ENCODE measurements around the gene FTSJ1.

The FTSJ1 gene

GRCh38 chrX:48514868-48515460, 39.0 kb downstream of the FTSJ1 start:
- Histone ChIP-seq H3K4me2 (ENCODE audit: low read length, poor library complexity, severe bottlenecking) (no peak overlapping the region), H2AFZ (ENCODE audit: low read depth, low read length) (no peak overlapping the region), H3K9ac (ENCODE audit: low read length) (no peak overlapping the region), H4K91ac (ENCODE audit: low read length) (no peak overlapping the region), H3K23ac (ENCODE audit: low read length in 2 of 2) (no peak overlapping the region), H3K4me3 (ENCODE audit: insufficient read depth in 1 of 2, low read depth in 1 of 2, low read length in 2 of 2) (no peak overlapping the region), H3K36me3 (ENCODE audit: control insufficient read depth in 1 of 2, insufficient read depth in 2 of 2, low read depth in 1 of 2, low read length in 2 of 2) (peaks cover 22 to 40% of the 10 kb centered on the region in 2 experiments), H2BK12ac (ENCODE audit: low read length in 2 of 2) (no peak overlapping the region), H3K18ac (ENCODE audit: low read depth in 1 of 2, low read length in 2 of 2) (no peak overlapping the region), H3K4me1 (ENCODE audit: control insufficient read depth, insufficient read depth, low read depth, low read length) (peaks cover 3% of the 10 kb centered on the region), H4K8ac (ENCODE audit: low read length) (no peak overlapping the region), H2BK5ac (ENCODE audit: low read depth, low read length, poor library complexity, severe bottlenecking) (no peak overlapping the region), H3K79me1 (replicated peaks; ENCODE audit: low read length, poor library complexity, severe bottlenecking) (peaks cover 4% of the 10 kb centered on the region), H2AK5ac (ENCODE audit: low read length, severe bottlenecking) (no peak overlapping the region), H3K27ac (ENCODE audit: low read length, poor library complexity, severe bottlenecking) (no peak overlapping the region), H2BK120ac (ENCODE audit: low read depth, low read length) (no peak overlapping the region), H3K9me3 (ENCODE audit: control insufficient read depth, low read length) (no peaks in the 10 kb centered on the region), H3K14ac (ENCODE audit: low read length in 2 of 2) (no peak overlapping the region), H3K4ac (ENCODE audit: low read depth in 1 of 2, low read length in 2 of 2) (no peak overlapping the region), H2BK15ac (ENCODE audit: low read depth, poor library complexity, severe bottlenecking) (no peak overlapping the region), H3K27me3 (ENCODE audit: control insufficient read depth in 1 of 2, insufficient read depth in 1 of 2, low read length in 2 of 2) (no peaks in the 10 kb centered on the region)
- WGBS: 94% methylated on average over 9 of the region's 9 CpGs
- DNase-seq: no peak

- Histone ChIP-seq H3K79me1 (replicated peaks; ENCODE audit: low read length, poor library complexity, severe bottlenecking) (peaks cover 4% of the 10 kb centered on the region), H3K18ac (ENCODE audit: low read depth in 1 of 2, low read length in 2 of 2) (no peak overlapping the region), H2BK5ac (ENCODE audit: low read depth, low read length, poor library complexity, severe bottlenecking) (no peak overlapping the region), H4K91ac (ENCODE audit: low read length) (no peak overlapping the region), H3K14ac (ENCODE audit: low read length in 2 of 2) (no peak overlapping the region), H3K9me3 (ENCODE audit: control insufficient read depth, low read length) (no peaks in the 10 kb centered on the region), H2AFZ (ENCODE audit: low read depth, low read length) (no peak overlapping the region), H4K8ac (ENCODE audit: low read length) (no peak overlapping the region), H2BK15ac (ENCODE audit: low read depth, poor library complexity, severe bottlenecking) (no peak overlapping the region), H3K4me2 (ENCODE audit: low read length, poor library complexity, severe bottlenecking) (no peak overlapping the region), H2AK5ac (ENCODE audit: low read length, severe bottlenecking) (no peak overlapping the region), H3K4me3 (ENCODE audit: insufficient read depth in 1 of 2, low read depth in 1 of 2, low read length in 2 of 2) (no peak overlapping the region), H3K4ac (ENCODE audit: low read depth in 1 of 2, low read length in 2 of 2) (no peak overlapping the region), H3K36me3 (ENCODE audit: control insufficient read depth in 1 of 2, insufficient read depth in 2 of 2, low read depth in 1 of 2, low read length in 2 of 2) (peaks cover 22 to 40% of the 10 kb centered on the region in 2 experiments), H3K23ac (ENCODE audit: low read length in 2 of 2) (no peak overlapping the region), H2BK12ac (ENCODE audit: low read length in 2 of 2) (no peak overlapping the region), H3K9ac (ENCODE audit: low read length) (no peak overlapping the region), H3K4me1 (ENCODE audit: control insufficient read depth, insufficient read depth, low read depth, low read length) (peaks cover 3% of the 10 kb centered on the region), H2BK120ac (ENCODE audit: low read depth, low read length) (no peak overlapping the region), H3K27me3 (ENCODE audit: control insufficient read depth in 1 of 2, insufficient read depth in 1 of 2, low read length in 2 of 2) (no peaks in the 10 kb centered on the region), H3K27ac (ENCODE audit: low read length, poor library complexity, severe bottlenecking) (no peak overlapping the region)
- 99% methylated on average over 7 of the region's 10 CpGs for WGBS
- DNase-seq: no peak
These were observed 39.8 kb downstream of the FTSJ1 start for GRCh38 chrX:48515842-48516241.

- Histone ChIP-seq H3K79me1 (replicated peaks; ENCODE audit: low read length, poor library complexity, severe bottlenecking) (peaks cover 4% of the 10 kb centered on the region), H2BK120ac (ENCODE audit: low read depth, low read length) (no peak overlapping the region), H4K91ac (ENCODE audit: low read length) (no peak overlapping the region), H4K8ac (ENCODE audit: low read length) (no peak overlapping the region), H2BK12ac (ENCODE audit: low read length in 2 of 2) (no peak overlapping the region), H3K18ac (ENCODE audit: low read depth in 1 of 2, low read length in 2 of 2) (no peak overlapping the region), H3K23ac (ENCODE audit: low read length in 2 of 2) (no peak overlapping the region), H3K14ac (ENCODE audit: low read length in 2 of 2) (no peak overlapping the region), H3K36me3 (ENCODE audit: control insufficient read depth in 1 of 2, insufficient read depth in 2 of 2, low read depth in 1 of 2, low read length in 2 of 2) (peaks cover 22 to 38% of the 10 kb centered on the region in 2 experiments), H2AK5ac (ENCODE audit: low read length, severe bottlenecking) (no peak overlapping the region), H3K4me2 (ENCODE audit: low read length, poor library complexity, severe bottlenecking) (no peak overlapping the region), H3K9ac (ENCODE audit: low read length) (no peak overlapping the region), H3K4ac (ENCODE audit: low read depth in 1 of 2, low read length in 2 of 2) (no peak overlapping the region), H2AFZ (ENCODE audit: low read depth, low read length) (no peak overlapping the region), H3K27ac (ENCODE audit: low read length, poor library complexity, severe bottlenecking) (no peak overlapping the region), H3K4me3 (ENCODE audit: insufficient read depth in 1 of 2, low read depth in 1 of 2, low read length in 2 of 2) (no peak overlapping the region), H2BK5ac (ENCODE audit: low read depth, low read length, poor library complexity, severe bottlenecking) (no peak overlapping the region), H3K4me1 (ENCODE audit: control insufficient read depth, insufficient read depth, low read depth, low read length) (peaks cover 3% of the 10 kb centered on the region), H3K9me3 (ENCODE audit: control insufficient read depth, low read length) (no peaks in the 10 kb centered on the region), H3K27me3 (ENCODE audit: control insufficient read depth in 1 of 2, insufficient read depth in 1 of 2, low read length in 2 of 2) (no peaks in the 10 kb centered on the region), H2BK15ac (ENCODE audit: low read depth, poor library complexity, severe bottlenecking) (no peak overlapping the region)
- 91% methylated on average over 10 of the region's 10 CpGs for WGBS
- DNase-seq: no peak
These were observed 40.3 kb downstream of the FTSJ1 start for GRCh38 chrX:48516285-48516684.

GRCh38 chrX:48516987-48517386, 41.0 kb downstream of the FTSJ1 start:
- H3K4me3 ChIP-seq (ENCODE audit: insufficient read depth in 1 of 2, low read depth in 1 of 2, low read length in 2 of 2): no peak overlapping the region
- no peak overlapping the region for H2AFZ ChIP-seq (ENCODE audit: low read depth, low read length)
- no peak overlapping the region for H3K4ac ChIP-seq (ENCODE audit: low read depth in 1 of 2, low read length in 2 of 2)
- H3K9me3 ChIP-seq (ENCODE audit: control insufficient read depth, low read length): no peaks in the 10 kb centered on the region
- H2BK12ac ChIP-seq (ENCODE audit: low read length in 2 of 2): no peak overlapping the region
- H3K23ac ChIP-seq (ENCODE audit: low read length in 2 of 2): no peak overlapping the region
- no peak overlapping the region for H3K9ac ChIP-seq (ENCODE audit: low read length)
- no peak overlapping the region for H3K14ac ChIP-seq (ENCODE audit: low read length in 2 of 2)
- H2BK15ac ChIP-seq (ENCODE audit: low read depth, poor library complexity, severe bottlenecking): no peak overlapping the region
- no peak overlapping the region for H2BK5ac ChIP-seq (ENCODE audit: low read depth, low read length, poor library complexity, severe bottlenecking)
- peaks cover 22 to 36% of the 10 kb centered on the region in 2 experiments for H3K36me3 ChIP-seq (ENCODE audit: control insufficient read depth in 1 of 2, insufficient read depth in 2 of 2, low read depth in 1 of 2, low read length in 2 of 2)
- H3K27ac ChIP-seq (ENCODE audit: low read length, poor library complexity, severe bottlenecking): no peak overlapping the region
- no peak overlapping the region for H2AK5ac ChIP-seq (ENCODE audit: low read length, severe bottlenecking)
- H4K8ac ChIP-seq (ENCODE audit: low read length): no peak overlapping the region
- no peak overlapping the region for H3K4me2 ChIP-seq (ENCODE audit: low read length, poor library complexity, severe bottlenecking)
- H4K91ac ChIP-seq (ENCODE audit: low read length): no peak overlapping the region
- WGBS: 83% methylated on average over 5 of the region's 5 CpGs
- no peak overlapping the region for H3K18ac ChIP-seq (ENCODE audit: low read depth in 1 of 2, low read length in 2 of 2)
- no peaks in the 10 kb centered on the region for H3K27me3 ChIP-seq (ENCODE audit: control insufficient read depth in 1 of 2, insufficient read depth in 1 of 2, low read length in 2 of 2)
- DNase-seq: no peak
- peaks cover 3% of the 10 kb centered on the region for H3K4me1 ChIP-seq (ENCODE audit: control insufficient read depth, insufficient read depth, low read depth, low read length)
- H2BK120ac ChIP-seq (ENCODE audit: low read depth, low read length): no peak overlapping the region
- H3K79me1 ChIP-seq (replicated peaks; ENCODE audit: low read length, poor library complexity, severe bottlenecking): peaks cover 4% of the 10 kb centered on the region

Measured in mesenchymal stem cell (in vitro differentiated cells and primary cell).